Neuronal stem cell (in vitro differentiated cells): Measurements from ENCODE around the gene SYCE3.

Source experiments
- DNase-seq: peaks from one replicate; pipeline ENCODE4 v3.0.0-alpha.2; 2013; ENCODE audit warnings: low spot score
- H2AFZ ChIP-seq: one replicate; pipeline ENCODE4 v1.6.1; 2013; ENCODE audit warnings: mild to moderate bottlenecking, low read length, inconsistent platforms
- H2AK5ac ChIP-seq: 2 replicates; pipeline ENCODE4 v1.6.1; 2013; ENCODE audit warnings: low read depth, mild to moderate bottlenecking, inconsistent platforms, low read length, moderate library complexity, mixed read lengths
- H2BK120ac ChIP-seq: 2 replicates; pipeline ENCODE4 v1.6.1; 2013; ENCODE audit warnings: low read depth, mild to moderate bottlenecking, inconsistent platforms, low read length, moderate library complexity, mixed read lengths
- H2BK12ac ChIP-seq: one replicate; pipeline ENCODE4 v1.6.1; 2013; ENCODE audit warnings: low read length, inconsistent platforms
- H2BK15ac ChIP-seq: 2 replicates; pipeline ENCODE4 v1.6.1; 2013; ENCODE audit warnings: mild to moderate bottlenecking, low read length, inconsistent platforms, mixed read lengths
- H2BK5ac ChIP-seq: one replicate; pipeline ENCODE4 v1.6.1; 2013; ENCODE audit warnings: inconsistent platforms, mild to moderate bottlenecking, low read length, moderate library complexity
- H3K14ac ChIP-seq: one replicate; pipeline ENCODE4 v1.6.1; 2013; ENCODE audit warnings: low read length, inconsistent platforms
- H3K18ac ChIP-seq: 2 replicates; pipeline ENCODE4 v1.6.1; 2013; ENCODE audit warnings: low read length, inconsistent platforms
- H3K23ac ChIP-seq: 2 replicates; pipeline ENCODE4 v1.6.1; 2013; ENCODE audit warnings: low read depth, mild to moderate bottlenecking, mixed read lengths, low read length, inconsistent platforms; ENCODE audit not compliant: poor library complexity
- H3K27ac ChIP-seq: replicated peaks from 3 replicates; pipeline ENCODE4 v1.5.1; 2013; ENCODE audit warnings: low read length, inconsistent platforms
- H3K27me3 ChIP-seq, 3 experiments: 2 replicates each; pipeline ENCODE4 v1.6.1; 2013; ENCODE audit warnings: low read length in 3 of 3, mild to moderate bottlenecking in 2 of 3, inconsistent platforms in 1 of 3, low read depth in 1 of 3, mixed read lengths in 1 of 3, moderate library complexity in 1 of 3; ENCODE audit not compliant: control insufficient read depth in 3 of 3, insufficient read depth in 3 of 3
- H3K36me3 ChIP-seq, 2 donors: replicated peaks in 1 of 2; 2 replicates each; pipeline ENCODE4 v1.6.1; 2013; ENCODE audit warnings: low read length in 2 of 2; ENCODE audit not compliant: control insufficient read depth in 2 of 2, insufficient read depth in 2 of 2
- H3K4ac ChIP-seq: 2 replicates; pipeline ENCODE4 v1.6.1; 2013; ENCODE audit warnings: inconsistent platforms, mild to moderate bottlenecking, low read length, moderate library complexity
- H3K4me1 ChIP-seq, 2 donors: 1 replicate in 1 of 2; 2 replicates in 1 of 2; pipeline ENCODE4 v1.6.1; 2013; ENCODE audit warnings: low read length in 2 of 2, low read depth in 1 of 2; ENCODE audit not compliant: control insufficient read depth in 2 of 2, insufficient read depth in 1 of 2
- H3K4me2 ChIP-seq: one replicate; pipeline ENCODE4 v1.6.1; 2013; ENCODE audit warnings: mild to moderate bottlenecking, low read length, inconsistent platforms; ENCODE audit not compliant: insufficient read depth, poor library complexity, severe bottlenecking
- H3K4me3 ChIP-seq, 2 donors: 2 replicates each; pipeline ENCODE4 v1.5.1; 2013; ENCODE audit warnings: low read length in 2 of 2, mild to moderate bottlenecking in 2 of 2, inconsistent platforms in 1 of 2, moderate library complexity in 1 of 2
- H3K79me1 ChIP-seq: one replicate; pipeline ENCODE4 v1.6.1; 2013; ENCODE audit warnings: low read depth, mild to moderate bottlenecking, inconsistent platforms, low read length, moderate library complexity
- H3K9ac ChIP-seq: one replicate; pipeline ENCODE4 v1.6.1; 2013; ENCODE audit warnings: mild to moderate bottlenecking, low read depth, low read length, inconsistent platforms; ENCODE audit not compliant: poor library complexity
- H3K9me3 ChIP-seq, 2 donors: replicated peaks in 1 of 2; 2 replicates each; pipeline versions ENCODE3 to v1.6.1; 2013; ENCODE audit warnings: low read length in 2 of 2, mild to moderate bottlenecking in 2 of 2, inconsistent platforms in 1 of 2, low read depth in 1 of 2, mixed read lengths in 1 of 2, moderate library complexity in 1 of 2; ENCODE audit not compliant: control insufficient read depth in 2 of 2, insufficient read depth in 1 of 2
- H4K8ac ChIP-seq: one replicate; pipeline ENCODE4 v1.6.1; 2013; ENCODE audit warnings: low read depth, mild to moderate bottlenecking, inconsistent platforms, low read length, moderate library complexity
- H4K91ac ChIP-seq: one replicate; pipeline ENCODE4 v1.6.1; 2013; ENCODE audit warnings: low read length, low read depth, mild to moderate bottlenecking, inconsistent platforms; ENCODE audit not compliant: poor library complexity
- WGBS, 2 donors: extraction: QIAGEN DNeasy Blood & Tissue Kit; methylation state at CpG; one replicate each; pipeline ENCODE4 v1.1.7; 2013; ENCODE audit warnings: missing lambda C conversion rate in 2 of 2, mixed read lengths in 1 of 2; ENCODE audit not compliant: insufficient read length in 2 of 2, insufficient replicate concordance in 1 of 2; ENCODE audit errors: extremely low coverage in 2 of 2; 5-methylcytosine and 5-hydroxymethylcytosine counted together

SYCE3 gene

DNA sequence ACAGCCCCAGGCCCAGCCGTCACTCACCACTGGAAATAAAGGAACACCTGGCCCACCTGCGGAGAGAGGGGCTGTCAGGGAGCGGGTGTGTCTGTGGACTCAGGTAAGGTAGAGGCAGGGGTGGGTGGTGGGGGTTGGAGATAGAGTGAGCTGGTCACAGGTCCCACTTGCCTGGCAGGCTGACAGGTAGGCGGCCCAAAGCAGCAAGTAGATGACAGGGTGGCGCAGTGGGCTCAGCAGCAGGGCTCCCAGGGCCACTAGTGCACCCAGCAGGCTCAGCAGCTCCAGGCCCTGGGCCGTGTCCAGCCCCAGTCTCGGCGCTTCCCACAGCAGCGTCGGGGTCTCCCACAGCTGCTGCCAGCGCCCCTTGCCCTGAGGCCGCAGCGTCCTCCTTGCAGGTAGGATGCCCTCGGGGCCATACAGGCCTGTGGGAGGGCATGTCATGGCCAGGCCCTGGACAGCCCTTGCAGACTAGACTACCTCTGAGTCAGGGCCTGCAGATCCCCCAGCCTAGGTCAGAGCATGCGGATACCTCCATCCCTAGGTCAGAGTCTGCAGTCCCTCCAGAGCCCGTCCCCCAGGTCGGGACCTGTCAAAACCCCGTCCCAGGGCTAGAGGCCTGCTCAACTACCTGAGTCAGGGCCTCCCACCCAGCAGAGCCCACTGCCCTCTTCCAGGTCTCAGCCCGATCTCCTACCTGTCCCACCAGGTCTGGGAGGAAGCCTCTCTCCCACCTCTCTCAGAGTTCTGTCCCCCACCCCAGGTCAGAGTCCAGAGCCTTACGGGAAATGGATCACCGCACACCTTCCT, 55.9 kb downstream of the SYCE3 start:
- H4K91ac ChIP-seq: no peak overlapping the region
- H2BK15ac ChIP-seq: peak overlapping the region; percentile 3
- peak overlapping the region; percentile 73 for H2BK12ac ChIP-seq
- no peak overlapping the region for H2BK120ac ChIP-seq
- H3K27ac ChIP-seq: no peak overlapping the region
- no peak for DNase-seq
- peaks cover 16 to 42% of the 10 kb centered on the region in 2 donors for H3K36me3 ChIP-seq
- peaks cover 9 to 12% of the 10 kb centered on the region in 2 donors for H3K4me1 ChIP-seq
- peak overlapping the region; percentile 56 for H2BK5ac ChIP-seq
- no peak overlapping the region for H3K4ac ChIP-seq
- H2AK5ac ChIP-seq: peak overlapping the region; percentile 71
- peak overlapping the region; percentile 97 for H3K18ac ChIP-seq
- H3K27me3 ChIP-seq: no peaks in the 10 kb centered on the region
- peak overlapping the region; percentile 77 for H3K4me2 ChIP-seq
- H3K9me3 ChIP-seq: no peaks in the 10 kb centered on the region
- H3K9ac ChIP-seq: peak overlapping the region; percentile 98
- H3K79me1 ChIP-seq: peaks cover 19% of the 10 kb centered on the region
- WGBS, 2 donors: no CpG with 5 or more reads among the region's 21 CpGs
- H3K23ac ChIP-seq: peak overlapping the region; percentile 73
- peak overlapping the region; percentile 69 to 97 for H3K4me3 ChIP-seq
- H4K8ac ChIP-seq: peak overlapping the region; percentile 48
- peak overlapping the region; percentile 99 for H2AFZ ChIP-seq
- peak overlapping the region; percentile 98 for H3K14ac ChIP-seq

GRCh38 chr22:50505776-50506610, 56.7 kb downstream of the SYCE3 start:
- no peak overlapping the region for H3K18ac ChIP-seq
- peak overlapping the region; percentile 44 for H3K9ac ChIP-seq
- no peak overlapping the region for H2BK5ac ChIP-seq
- H3K4ac ChIP-seq: no peak overlapping the region
- peaks cover 18% of the 10 kb centered on the region for H3K79me1 ChIP-seq
- H2BK12ac ChIP-seq: no peak overlapping the region
- no peak overlapping the region for H4K91ac ChIP-seq
- H3K4me1 ChIP-seq: peaks cover 9 to 12% of the 10 kb centered on the region in 2 donors
- H2BK120ac ChIP-seq: no peak overlapping the region
- no CpG with 5 or more reads among the region's 41 CpGs for WGBS, 2 donors
- H3K14ac ChIP-seq: no peak overlapping the region
- no peak for DNase-seq
- no peak overlapping the region for H3K27ac ChIP-seq
- H2AK5ac ChIP-seq: no peak overlapping the region
- H3K23ac ChIP-seq: peak overlapping the region; percentile 65
- H2BK15ac ChIP-seq: no peak overlapping the region
- no peak overlapping the region for H4K8ac ChIP-seq
- peak overlapping the region; percentile 77 for H3K4me2 ChIP-seq
- no peaks in the 10 kb centered on the region for H3K27me3 ChIP-seq
- H3K36me3 ChIP-seq: peaks cover 16 to 42% of the 10 kb centered on the region in 2 donors
- H3K4me3 ChIP-seq: peak overlapping the region in 1 of 2 donors; percentile 69
- no peak overlapping the region for H2AFZ ChIP-seq
- H3K9me3 ChIP-seq: no peaks in the 10 kb centered on the region

- H3K4me1 ChIP-seq: peaks cover 9 to 12% of the 10 kb centered on the region in 2 donors
- no peak overlapping the region for H2BK5ac ChIP-seq
- no peak overlapping the region for H3K14ac ChIP-seq
- no peak overlapping the region for H4K91ac ChIP-seq
- H4K8ac ChIP-seq: no peak overlapping the region
- H2BK120ac ChIP-seq: no peak overlapping the region
- H3K79me1 ChIP-seq: peaks cover 18% of the 10 kb centered on the region
- no peak overlapping the region for H2BK12ac ChIP-seq
- no peak overlapping the region for H2BK15ac ChIP-seq
- no peak overlapping the region for H3K18ac ChIP-seq
- peak overlapping the region in 1 of 2 donors; percentile 69 for H3K4me3 ChIP-seq
- DNase-seq: no peak
- no peak overlapping the region for H3K4ac ChIP-seq
- H3K27me3 ChIP-seq: no peaks in the 10 kb centered on the region
- H3K9me3 ChIP-seq: no peaks in the 10 kb centered on the region
- H3K36me3 ChIP-seq: peaks cover 16 to 39% of the 10 kb centered on the region in 2 donors
- H3K9ac ChIP-seq: no peak overlapping the region
- no CpG with 5 or more reads among the region's 14 CpGs for WGBS, 2 donors
- no peak overlapping the region for H2AFZ ChIP-seq
- peak overlapping the region; percentile 43 for H3K23ac ChIP-seq
- no peak overlapping the region for H2AK5ac ChIP-seq
- H3K27ac ChIP-seq: no peak overlapping the region
- no peak overlapping the region for H3K4me2 ChIP-seq
These were observed 57.4 kb downstream of the SYCE3 start for GRCh38 chr22:50505276-50505775.
